ENCODE measurements around the gene PDPK1. TPM values are rescaled to one million over a fixed set of nuclear protein-coding genes. Genes with fewer than 3 reads are reported as not detected.
"Not testable (repeated sequence)": the region's sequence is repeated elsewhere in the genome, so short reads cannot be mapped to it uniquely, and the experiment has no call there.

The PDPK1 gene
- total RNA-seq, 1 donor: 37.1 TPM

- not testable (repeated sequence) for H3K4me3 ChIP-seq (ENCODE audit: low read depth, low read length); DNase-seq (ENCODE audit: low read depth)
- peak; percentile 33 for TF ChIP-seq CTCF (IDR thresholded peaks at IDR 0.05; ENCODE audit: insufficient read depth, low read depth, low read length)
These were observed 22.9 kb downstream of the PDPK1 start for GRCh38 chr16:2560798-2561133.

- H3K4me3 ChIP-seq (ENCODE audit: low read depth, low read length); DNase-seq (ENCODE audit: low read depth): not testable (repeated sequence)
These were observed 29.7 kb downstream of the PDPK1 start for GRCh38 chr16:2567506-2567905.

- DNase-seq (ENCODE audit: low read depth); H3K4me3 ChIP-seq (ENCODE audit: low read depth, low read length): not testable (repeated sequence)
These were observed 30.8 kb downstream of the PDPK1 start for GRCh38 chr16:2568573-2568972.

- not testable (repeated sequence) for DNase-seq (ENCODE audit: low read depth); H3K4me3 ChIP-seq (ENCODE audit: low read depth, low read length)
These were observed 34.9 kb downstream of the PDPK1 start for GRCh38 chr16:2572704-2573103.

- H3K4me3 ChIP-seq (ENCODE audit: low read depth, low read length): not testable (repeated sequence)
These were observed 38.0 kb downstream of the PDPK1 start for GRCh38 chr16:2575839-2576238.

GRCh38 chr16:2577044-2577443 lies 39.2 kb downstream of the PDPK1 start:
- not testable (repeated sequence) for DNase-seq (ENCODE audit: low read depth); H3K4me3 ChIP-seq (ENCODE audit: low read depth, low read length)

More at GRCh38 chr16:2575839-2576238, 38.0 kb downstream of the PDPK1 start:
- DNase-seq (ENCODE audit: low read depth): not testable (repeated sequence)

- not testable (repeated sequence) for DNase-seq (ENCODE audit: low read depth); H3K4me3 ChIP-seq (ENCODE audit: low read depth, low read length)
These were observed 41.1 kb downstream of the PDPK1 start for GRCh38 chr16:2578905-2579304.

GRCh38 chr16:2580143-2580542 lies 42.3 kb downstream of the PDPK1 start:
- not testable (repeated sequence) for DNase-seq (ENCODE audit: low read depth); H3K4me3 ChIP-seq (ENCODE audit: low read depth, low read length)

- DNase-seq (ENCODE audit: low read depth); H3K4me3 ChIP-seq (ENCODE audit: low read depth, low read length): not testable (repeated sequence)
These were observed 43.0 kb downstream of the PDPK1 start for GRCh38 chr16:2580818-2581217.

- no peak for TF ChIP-seq CTCF (IDR thresholded peaks at IDR 0.05; ENCODE audit: insufficient read depth, low read depth, low read length)
- no peak overlapping the region for H3K4me3 ChIP-seq (ENCODE audit: low read depth, low read length)
- no peak for DNase-seq (ENCODE audit: low read depth)
These were observed 47.2 kb downstream of the PDPK1 start for GRCh38 chr16:2584729-2585650.

GRCh38 chr16:2585651-2586081 lies 47.8 kb downstream of the PDPK1 start:
- DNase-seq (ENCODE audit: low read depth): no peak
- no peak for TF ChIP-seq CTCF (IDR thresholded peaks at IDR 0.05; ENCODE audit: insufficient read depth, low read depth, low read length)
- no peak overlapping the region for H3K4me3 ChIP-seq (ENCODE audit: low read depth, low read length)

Measured in fibroblast of villous mesenchyme (primary cell).